BLaER1 (cell line): ENCODE data around the gene AK5.
"Not testable (repeated sequence)": the region's sequence is repeated elsewhere in the genome, so short reads cannot be mapped to it uniquely, and the experiment has no call there.

Source experiments
- H3K27ac ChIP-seq: shearing (Covaris generic); formaldehyde crosslinking; 2 replicates; pipeline ENCODE4 v1.8.1; 2022
- H3K27me3 ChIP-seq: shearing (Covaris generic); formaldehyde crosslinking; 2 replicates; pipeline ENCODE4 v1.8.1; 2022
- H3K36me3 ChIP-seq: shearing (Covaris generic); formaldehyde crosslinking; 2 replicates; pipeline ENCODE4 v1.8.1; 2022
- H3K4me1 ChIP-seq: shearing (Covaris generic); formaldehyde crosslinking; 2 replicates; pipeline ENCODE4 v1.8.1; 2022
- H3K4me2 ChIP-seq: shearing (Covaris generic); formaldehyde crosslinking; 2 replicates; pipeline ENCODE4 v1.8.1; 2022
- H3K4me3 ChIP-seq: shearing (Covaris generic); formaldehyde crosslinking; 2 replicates; pipeline ENCODE4 v1.8.1; 2022
- H3K9ac ChIP-seq: shearing (Covaris generic); formaldehyde crosslinking; 2 replicates; pipeline ENCODE4 v1.8.1; 2022
- H3K9me3 ChIP-seq: shearing (Covaris generic); formaldehyde crosslinking; 2 replicates; pipeline ENCODE4 v1.8.1; 2022
- H4K20me1 ChIP-seq: shearing (Covaris generic); formaldehyde crosslinking; 2 replicates; pipeline ENCODE4 v1.8.1; 2022
- Cebpa-rat ChIP-seq: shearing (Covaris generic); IDR thresholded peaks from 2 replicates; pipeline ENCODE4 v1.8.1; 2022

Gene AK5

GRCh38 chr1:77283701-77284425 is 2.0 kb downstream of the AK5 start:
- H3K4me3 ChIP-seq = no peak overlapping the region
- H3K4me2 ChIP-seq = no peak overlapping the region
- no peak overlapping the region for H3K27ac ChIP-seq

GRCh38 chr1:77287535-77287934 is 5.7 kb downstream of the AK5 start:
- H3K4me3 ChIP-seq = no peak overlapping the region
- peaks cover 17% of the 10 kb centered on the region for H3K27me3 ChIP-seq
- no peak overlapping the region for H3K9ac ChIP-seq
- H4K20me1 ChIP-seq = no peaks in the 10 kb centered on the region
- H3K4me1 ChIP-seq = peaks cover 8% of the 10 kb centered on the region
- H3K9me3 ChIP-seq = no peaks in the 10 kb centered on the region
- TF ChIP-seq Cebpa-rat = no peak
- H3K36me3 ChIP-seq = no peaks in the 10 kb centered on the region
- H3K27ac ChIP-seq = no peak overlapping the region
- H3K4me2 ChIP-seq = no peak overlapping the region

More at GRCh38 chr1:77283701-77284425, 2.0 kb downstream of the AK5 start:
- TF ChIP-seq Cebpa-rat = no peak
- H3K9me3 ChIP-seq = no peaks in the 10 kb centered on the region
- no peaks in the 10 kb centered on the region for H3K36me3 ChIP-seq
- H3K9ac ChIP-seq = no peak overlapping the region
- peaks cover 38% of the 10 kb centered on the region for H3K4me1 ChIP-seq
- H4K20me1 ChIP-seq = peaks cover 8% of the 10 kb centered on the region; the same call in 1 of the 2 replicates
- peaks cover 32% of the 10 kb centered on the region for H3K27me3 ChIP-seq

- Histone ChIP-seq H3K36me3 (no peaks in the 10 kb centered on the region), H3K4me2 (no peak overlapping the region)
These were observed 6.5 kb downstream of the AK5 start for GRCh38 chr1:77288275-77288674.

GRCh38 chr1:77290576-77290975 is 8.8 kb downstream of the AK5 start:
- Histone ChIP-seq H3K27me3 (no peaks in the 10 kb centered on the region), H3K4me2 (no peak overlapping the region), H3K9ac (no peak overlapping the region), H3K9me3 (no peaks in the 10 kb centered on the region), H3K36me3 (no peaks in the 10 kb centered on the region), H3K4me3 (no peak overlapping the region), H3K27ac (no peak overlapping the region), H4K20me1 (no peaks in the 10 kb centered on the region), H3K4me1 (no peaks in the 10 kb centered on the region)
- TF ChIP-seq Cebpa-rat = no peak

More at GRCh38 chr1:77288275-77288674, 6.5 kb downstream of the AK5 start:
- no peak overlapping the region for H3K9ac ChIP-seq
- no peaks in the 10 kb centered on the region for H3K9me3 ChIP-seq
- no peaks in the 10 kb centered on the region for H4K20me1 ChIP-seq
- H3K27ac ChIP-seq = no peak overlapping the region
- no peak overlapping the region for H3K4me3 ChIP-seq
- H3K4me1 ChIP-seq = peaks cover under 1% of the 10 kb centered on the region; the same call in 1 of the 2 replicates
- peaks cover 10% of the 10 kb centered on the region for H3K27me3 ChIP-seq
- no peak for TF ChIP-seq Cebpa-rat

GRCh38 chr1:77292551-77292950 is 10.7 kb downstream of the AK5 start:
- Histone ChIP-seq H3K36me3 (no peaks in the 10 kb centered on the region), H3K27me3 (no peaks in the 10 kb centered on the region), H4K20me1 (no peaks in the 10 kb centered on the region), H3K4me1 (no peaks in the 10 kb centered on the region), H3K4me3 (no peak overlapping the region), H3K27ac (no peak overlapping the region), H3K9ac (no peak overlapping the region), H3K4me2 (no peak overlapping the region), H3K9me3 (no peaks in the 10 kb centered on the region)
- no peak for TF ChIP-seq Cebpa-rat

GRCh38 chr1:77300566-77300965 is 18.7 kb downstream of the AK5 start:
- no peaks in the 10 kb centered on the region for H3K36me3 ChIP-seq
- no peak overlapping the region for H3K4me2 ChIP-seq

GRCh38 chr1:77303387-77303786 is 21.6 kb downstream of the AK5 start:
- Histone ChIP-seq H4K20me1 (no peaks in the 10 kb centered on the region), H3K4me2 (no peak overlapping the region), H3K36me3 (no peaks in the 10 kb centered on the region), H3K27me3 (no peaks in the 10 kb centered on the region), H3K9ac (no peak overlapping the region), H3K9me3 (no peaks in the 10 kb centered on the region), H3K4me3 (no peak overlapping the region), H3K27ac (no peak overlapping the region), H3K4me1 (no peaks in the 10 kb centered on the region)
- TF ChIP-seq Cebpa-rat = no peak

More at GRCh38 chr1:77300566-77300965, 18.7 kb downstream of the AK5 start:
- Histone ChIP-seq H3K4me3 (no peak overlapping the region), H3K4me1 (no peaks in the 10 kb centered on the region), H3K9me3 (no peaks in the 10 kb centered on the region), H3K27ac (no peak overlapping the region), H3K9ac (no peak overlapping the region), H4K20me1 (no peaks in the 10 kb centered on the region), H3K27me3 (no peaks in the 10 kb centered on the region)
- no peak for TF ChIP-seq Cebpa-rat

- H3K4me2 ChIP-seq = peak overlapping the region; percentile 17; the same call in 1 of the 2 replicates
- peaks cover 11% of the 10 kb centered on the region for H3K4me1 ChIP-seq
- no peak overlapping the region for H3K27ac ChIP-seq
- no peak overlapping the region for H3K9ac ChIP-seq
- H3K4me3 ChIP-seq = no peak overlapping the region
- H3K9me3 ChIP-seq = no peaks in the 10 kb centered on the region
- no peak for TF ChIP-seq Cebpa-rat
- no peaks in the 10 kb centered on the region for H3K36me3 ChIP-seq
- no peaks in the 10 kb centered on the region for H3K27me3 ChIP-seq
- H4K20me1 ChIP-seq = no peaks in the 10 kb centered on the region
These were observed 27.2 kb downstream of the AK5 start for GRCh38 chr1:77308889-77309621.

GRCh38 chr1:77310924-77311323 is 29.1 kb downstream of the AK5 start:
- no peak overlapping the region for H3K4me3 ChIP-seq
- no peaks in the 10 kb centered on the region for H4K20me1 ChIP-seq
- no peaks in the 10 kb centered on the region for H3K9me3 ChIP-seq
- no peak for TF ChIP-seq Cebpa-rat
- no peak overlapping the region for H3K4me2 ChIP-seq
- H3K27me3 ChIP-seq = no peaks in the 10 kb centered on the region
- H3K9ac ChIP-seq = no peak overlapping the region
- H3K27ac ChIP-seq = no peak overlapping the region
- H3K36me3 ChIP-seq = no peaks in the 10 kb centered on the region
- H3K4me1 ChIP-seq = peaks cover 11% of the 10 kb centered on the region

GRCh38 chr1:77312364-77312763 is 30.5 kb downstream of the AK5 start:
- not testable (repeated sequence) for H3K36me3 ChIP-seq, H3K27me3 ChIP-seq, H3K27ac ChIP-seq, H3K9ac ChIP-seq, H3K9me3 ChIP-seq, H3K4me2 ChIP-seq, H3K4me3 ChIP-seq, H4K20me1 ChIP-seq
- peaks cover 11% of the 10 kb centered on the region for H3K4me1 ChIP-seq
